GM18502 (cell line): Measurements from ENCODE around the gene ATP1A3.
"Not testable (repeated sequence)": the region's sequence is repeated elsewhere in the genome, so short reads cannot be mapped to it uniquely, and the experiment has no call there.

Experiments
- ATAC-seq: cut with Tn5 transposase; IDR thresholded peaks from one replicate; pipeline ENCODE4 v1.9.1; 2021; ENCODE audit warnings: mild to moderate bottlenecking; ENCODE audit not compliant: unreplicated experiment, poor library complexity

Gene ATP1A3

DNA sequence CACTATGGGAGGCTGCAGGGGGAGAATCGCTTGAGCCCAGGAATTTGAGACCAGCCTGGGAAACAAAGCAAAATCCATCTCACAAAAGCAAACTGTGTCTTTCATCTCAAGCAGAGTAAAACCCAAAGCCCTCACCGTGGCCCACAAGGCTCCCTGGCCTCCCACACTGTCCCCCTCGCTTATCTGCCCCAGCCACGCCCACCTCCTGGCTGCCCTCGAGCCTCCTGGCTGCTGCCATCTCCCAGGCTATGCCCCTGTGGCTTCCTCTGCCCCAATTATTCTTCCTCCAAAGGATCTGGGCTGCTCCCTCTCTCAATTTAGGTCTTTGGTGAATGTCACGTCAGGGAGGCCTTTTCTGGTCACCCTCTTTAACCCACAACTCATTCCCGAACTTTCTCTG, 38.5 kb downstream of the ATP1A3 start:
- no peak for ATAC-seq

GRCh38 chr19:41951686-41952172, 42.3 kb downstream of the ATP1A3 start:
- ATAC-seq = no peak

DNA sequence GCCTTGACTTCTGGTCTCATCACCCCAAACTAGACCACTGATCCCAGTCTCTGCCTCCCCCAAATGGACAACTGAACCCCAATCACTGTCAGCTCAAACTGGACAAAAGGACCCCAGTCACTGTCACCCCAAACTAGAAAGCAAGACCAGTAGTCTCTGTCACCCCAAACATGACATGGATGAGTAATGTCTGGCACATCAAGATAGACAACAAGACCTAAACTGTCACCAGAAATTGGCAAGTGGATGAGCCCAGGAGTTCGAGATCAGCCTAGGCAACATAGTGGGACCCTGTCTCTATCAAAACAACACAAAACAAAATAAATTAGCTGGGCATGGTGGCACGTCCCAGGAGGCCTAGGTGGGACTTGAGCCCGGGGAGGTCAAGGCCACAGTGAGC, 46.9 kb downstream of the ATP1A3 start:
- ATAC-seq = no peak

- peak; percentile 82 for ATAC-seq
These were observed 48.8 kb downstream of the ATP1A3 start for GRCh38 chr19:41945135-41945766.

- ATAC-seq = no peak
These were observed 49.7 kb downstream of the ATP1A3 start for GRCh38 chr19:41944336-41944735.

GRCh38 chr19:41941410-41942202, 52.4 kb downstream of the ATP1A3 start:
- no peak for ATAC-seq

- ATAC-seq = no peak
These were observed 53.2 kb downstream of the ATP1A3 start for GRCh38 chr19:41940731-41941409.

- no peak for ATAC-seq
These were observed 53.9 kb downstream of the ATP1A3 start for GRCh38 chr19:41939861-41940730.

DNA sequence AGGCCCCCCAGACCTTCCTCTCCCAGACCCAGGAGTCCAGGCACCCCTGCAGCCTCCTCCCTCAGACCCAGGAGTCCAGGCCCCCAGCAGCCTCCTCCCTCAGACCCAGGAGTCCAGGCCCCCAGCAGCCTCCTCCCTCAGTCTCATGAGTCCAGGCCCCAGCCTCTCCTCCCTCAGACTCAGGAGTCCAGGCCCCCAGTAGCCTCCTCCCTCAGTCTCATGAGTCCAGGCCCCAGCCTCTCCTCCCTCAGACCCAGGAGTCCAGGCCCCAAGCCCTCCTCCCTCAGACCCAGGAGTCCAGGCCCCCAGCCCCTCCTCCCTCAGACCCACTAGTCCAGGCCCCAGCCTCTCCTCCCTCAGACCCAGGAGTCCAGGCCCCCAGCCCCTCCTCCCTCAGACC, 54.8 kb downstream of the ATP1A3 start:
- ATAC-seq = not testable (repeated sequence)

DNA sequence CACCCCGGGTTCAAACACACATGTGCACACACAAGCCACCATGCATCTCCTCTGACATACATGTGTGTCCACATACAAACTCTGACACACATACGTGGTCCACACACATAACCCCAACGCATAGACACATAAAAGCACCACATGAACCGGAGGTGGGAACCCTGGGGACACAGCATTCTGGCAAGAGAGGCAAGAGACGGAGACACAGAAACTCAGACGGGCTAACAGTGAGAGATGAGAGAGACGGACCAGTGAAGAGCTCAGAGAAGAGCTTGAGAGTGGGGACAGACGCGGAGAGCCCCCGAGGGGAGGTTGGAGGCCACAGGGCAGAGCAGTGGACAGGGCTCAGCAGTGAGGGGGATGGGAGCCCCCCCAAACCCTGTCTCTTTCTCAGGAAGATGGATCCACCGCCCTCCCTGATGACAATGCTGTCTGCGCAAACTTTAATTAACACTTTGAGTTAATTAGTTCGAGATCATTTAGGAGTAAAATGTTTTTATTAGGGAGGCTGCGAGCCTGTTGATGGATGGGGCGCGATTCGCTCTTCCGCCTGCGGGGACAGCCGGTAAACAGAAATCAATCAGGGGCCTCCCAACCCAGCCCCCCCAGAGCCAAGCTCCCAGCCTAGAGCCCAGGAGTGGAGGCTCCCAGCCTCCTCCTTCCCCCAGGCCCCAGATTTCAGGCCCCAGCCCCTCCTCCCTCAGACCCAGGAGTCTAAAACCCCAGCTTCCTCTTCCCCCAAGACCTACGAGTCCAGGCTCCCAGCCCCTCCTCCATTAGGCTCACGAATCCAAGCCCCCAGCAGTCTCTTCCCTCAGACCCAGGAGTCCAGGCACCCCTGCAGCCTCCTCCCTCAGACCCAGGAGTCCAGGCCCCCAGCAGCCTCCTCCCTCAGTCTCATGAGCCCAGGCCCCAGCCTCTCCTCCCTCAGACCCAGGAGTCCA, 56.2 kb downstream of the ATP1A3 start:
- ATAC-seq = no peak

GRCh38 chr19:41936961-41937360, 57.1 kb downstream of the ATP1A3 start:
- ATAC-seq = no peak

- ATAC-seq = no peak
These were observed 57.6 kb downstream of the ATP1A3 start for GRCh38 chr19:41936416-41936850.

DNA sequence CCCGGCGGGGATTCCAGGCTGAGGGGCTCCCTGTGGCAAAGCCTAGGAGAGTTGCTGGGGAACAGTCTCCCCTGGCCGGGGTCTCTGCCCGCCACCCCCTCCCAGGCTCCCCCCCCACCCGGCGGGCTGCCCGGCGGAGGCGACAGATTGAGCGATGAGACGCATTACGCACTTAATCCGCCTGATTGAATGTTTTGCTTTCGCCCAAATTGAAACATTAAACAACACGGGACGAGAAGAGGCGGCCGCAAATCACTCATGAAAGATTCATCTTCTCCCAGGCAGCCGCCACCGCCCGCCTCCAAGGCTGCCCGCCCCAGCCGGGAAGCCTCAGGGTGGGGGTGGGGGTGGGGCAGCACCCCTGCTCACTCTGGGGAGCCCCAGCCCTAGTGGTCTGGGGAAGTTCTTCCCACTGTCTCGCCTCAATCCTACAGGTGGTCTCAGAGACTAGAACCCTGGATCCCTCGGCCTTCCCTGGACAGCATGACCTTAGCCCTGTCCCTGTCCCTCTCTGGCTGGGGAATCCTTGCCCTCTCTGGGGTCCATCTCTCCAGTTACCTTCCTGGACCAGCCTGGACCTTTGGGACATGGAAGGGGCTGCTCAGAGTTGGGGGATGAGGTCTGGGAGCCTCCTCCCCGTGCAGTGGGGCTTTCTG, 58.1 kb downstream of the ATP1A3 start:
- ATAC-seq = no peak

DNA sequence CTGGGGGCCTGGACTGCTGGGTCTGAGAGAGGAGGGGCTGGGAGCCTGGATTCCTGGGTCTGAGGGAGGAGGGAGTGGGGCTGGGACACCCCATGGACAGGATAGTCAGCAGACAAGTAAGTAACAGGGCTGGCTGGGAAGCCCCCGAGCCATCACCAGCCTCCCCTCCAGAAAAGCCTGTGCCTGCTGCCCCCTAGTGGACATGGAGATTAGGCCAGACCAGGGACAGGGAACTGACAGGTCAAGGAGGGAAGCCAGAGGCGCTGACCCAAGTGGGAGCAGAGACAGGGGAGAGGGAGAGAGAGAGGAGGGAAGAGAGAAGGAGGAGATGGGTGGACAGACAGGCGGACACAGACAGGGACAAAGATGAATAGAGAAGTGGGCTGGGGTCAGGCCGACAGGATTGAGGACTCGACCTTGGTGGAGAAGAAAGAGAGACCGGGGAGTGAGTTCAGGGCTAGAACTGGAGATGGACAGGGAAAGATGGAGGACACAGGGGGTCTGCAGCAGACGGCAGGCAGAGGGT, 59.1 kb downstream of the ATP1A3 start:
- ATAC-seq = no peak

GRCh38 chr19:41933693-41934426, 60.2 kb downstream of the ATP1A3 start:
- no peak for ATAC-seq

- no peak for ATAC-seq
These were observed 61.2 kb downstream of the ATP1A3 start for GRCh38 chr19:41932720-41933332.

GRCh38 chr19:41932259-41932719, 61.7 kb downstream of the ATP1A3 start:
- ATAC-seq = no peak
